H1 (cell line): ENCODE measurements around the gene CTRL. TPM values are rescaled to one million over a fixed set of nuclear protein-coding genes. Genes with fewer than 3 reads are reported as not detected.

Experiments used
- CTCF ChIA-PET: fragments of 300-600 bp; sonication (Branson Sonifier 250); formaldehyde crosslinking; loops from one replicate; lab custom pipeline; 2021; ENCODE audit not compliant: partially characterized antibody; lab: Charles Lee
- POLR2A ChIA-PET: fragments of 300-600 bp; sonication (Branson Sonifier 250); formaldehyde crosslinking; loops from one replicate; lab custom pipeline; 2021; ENCODE audit warnings: inconsistent platforms; ENCODE audit not compliant: partially characterized antibody; lab: Charles Lee
- DNase-seq, 2 experiments: peaks; one replicate each; pipeline versions ENCODE4 v3.0.0 to v3.0.0-alpha.2; 2010 to 2022; ENCODE audit warnings: low spot score in 2 of 2, low read depth in 1 of 2, mixed read lengths in 1 of 2
- FAIRE-seq: peaks from 2 replicates; lab custom pipeline; 2011; peaks lifted over from hg19 to GRCh38; lab: Jason Lieb, UNC
- H2AFZ ChIP-seq: 2 replicates; pipeline ENCODE4 v1.8.1; 2012; ENCODE audit warnings: low read length, inconsistent platforms
- H2AK5ac ChIP-seq: 2 replicates; pipeline ENCODE4 v1.6.1; 2013; ENCODE audit warnings: low read depth, low read length
- H2BK120ac ChIP-seq: replicated peaks from 2 replicates; pipeline ENCODE3; 2013; ENCODE audit warnings: low read depth, low read length, inconsistent platforms
- H2BK12ac ChIP-seq: 2 replicates; pipeline ENCODE4 v1.6.1; 2013; ENCODE audit warnings: low read depth, low read length
- H2BK15ac ChIP-seq: 2 replicates; pipeline ENCODE4 v1.6.1; 2013; ENCODE audit warnings: low read length
- H2BK20ac ChIP-seq: 2 replicates; pipeline ENCODE4 v1.6.1; 2013; ENCODE audit warnings: low read length
- H2BK5ac ChIP-seq: 2 replicates; pipeline ENCODE4 v1.6.1; 2013; ENCODE audit warnings: low read depth, low read length
- H3K14ac ChIP-seq: 2 replicates; pipeline ENCODE4 v1.6.1; 2013; ENCODE audit warnings: inconsistent platforms; ENCODE audit not compliant: insufficient read length
- H3K18ac ChIP-seq: 2 replicates; pipeline ENCODE4 v1.6.1; 2013; ENCODE audit warnings: low read length; ENCODE audit errors: extremely low read depth
- H3K23ac ChIP-seq: 2 replicates; pipeline ENCODE4 v1.6.1; 2013; ENCODE audit warnings: inconsistent platforms; ENCODE audit not compliant: insufficient read length
- H3K23me2 ChIP-seq: 2 replicates; pipeline ENCODE4 v1.6.1; 2013; ENCODE audit warnings: low read depth, low read length
- H3K27ac ChIP-seq: 2 replicates; pipeline ENCODE4 v1.6.1; 2011; ENCODE audit warnings: low read depth, low read length, inconsistent platforms
- H3K27me3 ChIP-seq, 4 experiments: replicated peaks in 1 of 4; 1 replicate in 1 of 4; 2 replicates in 3 of 4; pipeline versions ENCODE4 v1.6.1 to v1.8.1; 2011 to 2013; ENCODE audit warnings: low read length in 3 of 4, mild to moderate bottlenecking in 3 of 4, inconsistent platforms in 2 of 4, mixed read lengths in 2 of 4, moderate library complexity in 1 of 4; ENCODE audit not compliant: control insufficient read depth in 3 of 4, insufficient read depth in 3 of 4; ENCODE audit errors: extremely low read depth in 1 of 4
- H3K36me3 ChIP-seq, 4 experiments: 2 replicates each; pipeline versions ENCODE4 v1.6.1 to v1.8.1; 2011 to 2013; ENCODE audit warnings: mild to moderate bottlenecking in 4 of 4, low read length in 3 of 4, moderate library complexity in 2 of 4, control low read depth in 1 of 4, inconsistent platforms in 1 of 4; ENCODE audit not compliant: insufficient read depth in 4 of 4, control insufficient read depth in 2 of 4
- H3K4ac ChIP-seq: replicated peaks from 2 replicates; pipeline ENCODE3; 2013; ENCODE audit warnings: low read length, low read depth, mixed read lengths, inconsistent platforms; ENCODE audit not compliant: insufficient read length
- H3K4me1 ChIP-seq, 4 experiments: replicated peaks in 1 of 4; 1 replicate in 1 of 4; 2 replicates in 3 of 4; pipeline versions ENCODE4 v1.6.1 to v1.8.1; 2011 to 2013; ENCODE audit warnings: low read length in 3 of 4, inconsistent platforms in 2 of 4, mixed read lengths in 1 of 4; ENCODE audit not compliant: insufficient read depth in 4 of 4, control insufficient read depth in 3 of 4
- H3K4me2 ChIP-seq, 2 experiments: 2 replicates each; pipeline versions ENCODE4 v1.6.1 to v1.8.1; 2011 to 2013; ENCODE audit warnings: low read depth in 2 of 2, low read length in 2 of 2, control low read depth in 1 of 2, inconsistent platforms in 1 of 2, mild to moderate bottlenecking in 1 of 2; ENCODE audit not compliant: insufficient read depth in 1 of 2
- H3K4me3 ChIP-seq, 4 experiments: fragments of 200-600, 300-600 bp in 1 of 4; sonication (generic), shearing (Covaris generic), sonication (Bioruptor Twin) in 1 of 4; 2 replicates each; pipeline versions ENCODE4 v1.5.1 to v1.8.1; 2011 to 2016; ENCODE audit warnings: low read length in 4 of 4, low read depth in 3 of 4, control low read depth in 2 of 4, inconsistent platforms in 2 of 4, mild to moderate bottlenecking in 2 of 4, mixed read lengths in 1 of 4, moderate library complexity in 1 of 4; ENCODE audit not compliant: insufficient read depth in 2 of 4; ENCODE audit errors: extremely low read depth in 1 of 4
- H3K56ac ChIP-seq: replicated peaks from 2 replicates; pipeline ENCODE3; 2013; ENCODE audit warnings: low read depth, mild to moderate bottlenecking, mixed read lengths, low read length, inconsistent platforms; ENCODE audit not compliant: insufficient read length
- H3K79me1 ChIP-seq: 2 replicates; pipeline ENCODE4 v1.6.1; 2013; ENCODE audit warnings: low read depth, low read length, control low read depth
- H3K79me2 ChIP-seq, 2 experiments: 2 replicates each; pipeline versions ENCODE4 v1.6.1 to v1.8.1; 2012 to 2013; ENCODE audit warnings: low read length in 2 of 2, mild to moderate bottlenecking in 2 of 2, inconsistent platforms in 1 of 2; ENCODE audit not compliant: insufficient read depth in 2 of 2, control insufficient read depth in 1 of 2
- H3K9ac ChIP-seq, 4 experiments: replicated peaks in 1 of 4; 1 replicate in 1 of 4; 2 replicates in 3 of 4; pipeline versions ENCODE4 v1.6.1 to v1.8.1; 2011 to 2013; ENCODE audit warnings: low read depth in 3 of 4, low read length in 3 of 4, control low read depth in 2 of 4, mild to moderate bottlenecking in 2 of 4, moderate library complexity in 2 of 4, inconsistent platforms in 1 of 4; ENCODE audit errors: extremely low read depth in 1 of 4
- H3K9me3 ChIP-seq, 2 experiments: 2 replicates each; pipeline versions ENCODE4 v1.6.1 to v1.8.1; 2012 to 2013; ENCODE audit warnings: mild to moderate bottlenecking in 2 of 2, moderate library complexity in 2 of 2, control low read depth in 1 of 2, inconsistent platforms in 1 of 2, low read depth in 1 of 2, low read length in 1 of 2, mixed read lengths in 1 of 2; ENCODE audit not compliant: insufficient read depth in 2 of 2
- H4K20me1 ChIP-seq, 2 experiments: replicated peaks in 1 of 2; 2 replicates each; pipeline versions ENCODE3 to v1.8.1; 2011 to 2013; ENCODE audit warnings: inconsistent platforms in 2 of 2, low read length in 2 of 2, mild to moderate bottlenecking in 1 of 2; ENCODE audit not compliant: insufficient read depth in 2 of 2, control insufficient read depth in 1 of 2
- H4K5ac ChIP-seq: 2 replicates; pipeline ENCODE4 v1.6.1; 2013; ENCODE audit warnings: low read length, low read depth, mixed read lengths, inconsistent platforms; ENCODE audit not compliant: insufficient read length
- H4K8ac ChIP-seq: 2 replicates; pipeline ENCODE4 v1.8.0; 2013; ENCODE audit warnings: mild to moderate bottlenecking, moderate library complexity, low read length, inconsistent platforms; ENCODE audit not compliant: insufficient read depth; ENCODE audit errors: extremely low read depth
- H4K91ac ChIP-seq: replicated peaks from 2 replicates; pipeline ENCODE3; 2013; ENCODE audit warnings: low read length, mixed read lengths, inconsistent platforms; ENCODE audit not compliant: insufficient read length
- CBX5 ChIP-seq: fragments of 300-800, 300-1000 bp; sonication (generic); IDR thresholded peaks from 2 replicates; pipeline ENCODE4 v1.7.1; 2016; ENCODE audit warnings: antibody characterized with exemption, low read length, low read depth
- CREB1 ChIP-seq: IDR thresholded peaks from 2 replicates; pipeline ENCODE4 v1.6.1; 2012; ENCODE audit warnings: inconsistent platforms
- HDAC6 ChIP-seq: IDR thresholded peaks from one replicate; pipeline ENCODE4 v1.7.1; 2012; ENCODE audit warnings: low read depth, mild to moderate bottlenecking, inconsistent platforms, low read length, moderate library complexity
- RAD21 ChIP-seq, 2 experiments: IDR thresholded peaks in 1 of 2; conservative IDR thresholded peaks in 1 of 2; 2 replicates each; pipeline ENCODE4 v1.6.1; 2011; ENCODE audit warnings: low read depth in 2 of 2, low read length in 2 of 2, improper control_type of control experiment in 1 of 2, inconsistent platforms in 1 of 2, mild to moderate bottlenecking in 1 of 2, moderate library complexity in 1 of 2
- RBBP5 ChIP-seq: IDR thresholded peaks from 2 replicates; pipeline ENCODE4 v1.7.1; 2012; ENCODE audit warnings: low read depth, mild to moderate bottlenecking, inconsistent platforms, low read length, moderate library complexity, borderline replicate concordance
- SIN3A ChIP-seq, 2 experiments: IDR thresholded peaks in 1 of 2; conservative IDR thresholded peaks in 1 of 2; 2 replicates each; pipeline ENCODE4 v1.6.1; 2011 to 2012; ENCODE audit warnings: low read length in 2 of 2, improper control_type of control experiment in 1 of 2, low read depth in 1 of 2, mild to moderate bottlenecking in 1 of 2
- SUZ12 ChIP-seq: fragments of 200-600 bp; sonication (generic); IDR thresholded peaks from 2 replicates; pipeline ENCODE4 v1.6.1; 2012; ENCODE audit warnings: mild to moderate bottlenecking, inconsistent platforms, low read length, moderate library complexity, mixed read lengths
- TBP ChIP-seq: IDR thresholded peaks from 2 replicates; pipeline ENCODE4 v1.6.1; 2011; ENCODE audit warnings: low read depth, low read length, improper control_type of control experiment
- whole genome bisulfite sequencing, 2 experiments: shearing (Covaris generic) in 1 of 2; methylation state at CpG; one replicate each; pipeline versions ENCODE4 v1.1.6 to v1.1.7; 2013 to 2015; ENCODE audit warnings: low lambda C conversion rate in 2 of 2, mixed read lengths in 2 of 2, inconsistent platforms in 1 of 2, low coverage in 1 of 2, missing lambda C conversion rate in 1 of 2; ENCODE audit not compliant: insufficient replicate concordance in 2 of 2, insufficient coverage in 1 of 2, insufficient read length in 1 of 2; ENCODE audit errors: extremely low coverage in 1 of 2, missing lambda C conversion rate in 1 of 2; 5-methylcytosine and 5-hydroxymethylcytosine counted together
- polyA plus RNA-seq, 7 experiments: library from polyadenylated mRNA; depleted of rRNA in 3 of 7; stranded (reverse) in 5 of 7; unstranded in 2 of 7; fragments of >200 nt in 5 of 7; fragments of 200-250 nt in 2 of 7; gene quantifications; 1 replicate in 5 of 7; 2 replicates in 1 of 7; 4 replicates in 1 of 7; pipeline versions ENCODE4 v1.2.1 to v1.2.3, GENCODE V29; 2011 to 2013; ENCODE audit warnings: missing spikeins in 2 of 7, mixed read lengths in 2 of 7
- total RNA-seq: library from RNA; stranded (reverse); fragmentation: NEBNext Ultra II Directional; extraction: Animal tissue kit (Norgen Biotek cat#: 25700); gene quantifications from 2 replicates; pipeline ENCODE4 v1.2.1, GENCODE V29; 2021
- TF ChIP-seq, protein P1 (sequence below), 3 experiments: IDR thresholded peaks; 1 replicate in 2 of 3; 2 replicates in 1 of 3; pipeline versions ENCODE4 v1.5.1 to v1.6.1; 2011; ENCODE audit warnings: low read length in 3 of 3, mild to moderate bottlenecking in 3 of 3, inconsistent platforms in 2 of 3, low read depth in 1 of 3, moderate library complexity in 1 of 3; ENCODE audit not compliant: insufficient read depth in 1 of 3; ENCODE audit errors: control extremely low read depth in 1 of 3

Gene CTRL
- total and polyA plus RNA-seq, 2 of the 8 experiments (the other 6 are each of a cell fraction or from before 2014, with no cell fraction given) = 1.7 to 4.2 TPM

DNA sequence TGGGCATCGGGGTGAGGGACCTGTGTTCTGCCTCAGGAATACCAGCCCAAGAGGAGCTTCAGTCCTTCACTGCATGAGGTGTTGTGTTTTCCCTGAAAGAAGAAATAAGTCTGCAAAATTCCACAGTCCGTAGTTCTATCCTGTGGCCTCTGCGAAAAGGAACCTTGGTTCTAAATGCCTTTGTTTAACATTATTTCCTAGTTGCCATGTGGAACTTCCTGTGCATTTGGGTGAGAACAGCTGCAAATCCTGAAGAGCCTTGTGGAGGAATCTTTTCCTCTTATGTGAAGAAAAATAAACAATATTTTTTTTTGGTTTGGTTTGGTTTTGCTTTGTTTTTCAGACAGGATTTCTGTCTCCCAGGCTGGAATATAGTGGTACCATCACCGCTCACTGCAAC, 28.8 kb downstream of the CTRL start:
- Histone ChIP-seq H2AFZ (no peak overlapping the region), H4K5ac (no peak overlapping the region), H3K27me3 (no peaks in the 10 kb centered on the region), H3K27ac (no peak overlapping the region), H2AK5ac (no peak overlapping the region), H3K9me3 (no peaks in the 10 kb centered on the region), H2BK12ac (no peak overlapping the region), H3K18ac (no peak overlapping the region), H3K4ac (no peak overlapping the region), H3K4me3 (no peak overlapping the region), H2BK5ac (no peak overlapping the region), H3K79me2 (peaks cover 0 to 11% of the 10 kb centered on the region in 2 experiments; a peak in 2 of 4 replicates), H3K23ac (no peak overlapping the region), H2BK20ac (no peak overlapping the region), H3K4me2 (no peak overlapping the region), H4K91ac (no peak overlapping the region), H3K56ac (no peak overlapping the region), H4K8ac (no peak overlapping the region), H4K20me1 (peaks cover 5% of the 10 kb centered on the region in 2 experiments), H3K9ac (no peak overlapping the region), H2BK15ac (no peak overlapping the region), H2BK120ac (no peak overlapping the region), H3K36me3 (no peaks in the 10 kb centered on the region; a peak in 1 of 8 replicates), H3K14ac (no peak overlapping the region), H3K4me1 (no peaks in the 10 kb centered on the region), H3K79me1 (peaks cover 7% of the 10 kb centered on the region; the same call in 1 of the 2 replicates), H3K23me2 (no peaks in the 10 kb centered on the region)
- ChIA-PET CTCF (interaction anchor here (1.2 to 1.5 kb wide), 2 partner anchors 20 to 23 kb away, joined by 3 to 4 read pairs; no protein-coding TSS in a partner anchor), POLR2A (interaction anchor here (1.1 to 1.3 kb wide), 3 partner anchors 10 to 18 kb away, joined by 3 to 4 read pairs (median 4); partner anchors contain the start of genes NRN1L and PSKH1)
- FAIRE-seq (no peak), DNase-seq (no peak)
- WGBS, 2 experiments = 83% methylated on average over 4 of the region's 4 CpGs; no CpG with 5 or more reads in 1 of the 2 experiments
- TF ChIP-seq, protein P1, sequence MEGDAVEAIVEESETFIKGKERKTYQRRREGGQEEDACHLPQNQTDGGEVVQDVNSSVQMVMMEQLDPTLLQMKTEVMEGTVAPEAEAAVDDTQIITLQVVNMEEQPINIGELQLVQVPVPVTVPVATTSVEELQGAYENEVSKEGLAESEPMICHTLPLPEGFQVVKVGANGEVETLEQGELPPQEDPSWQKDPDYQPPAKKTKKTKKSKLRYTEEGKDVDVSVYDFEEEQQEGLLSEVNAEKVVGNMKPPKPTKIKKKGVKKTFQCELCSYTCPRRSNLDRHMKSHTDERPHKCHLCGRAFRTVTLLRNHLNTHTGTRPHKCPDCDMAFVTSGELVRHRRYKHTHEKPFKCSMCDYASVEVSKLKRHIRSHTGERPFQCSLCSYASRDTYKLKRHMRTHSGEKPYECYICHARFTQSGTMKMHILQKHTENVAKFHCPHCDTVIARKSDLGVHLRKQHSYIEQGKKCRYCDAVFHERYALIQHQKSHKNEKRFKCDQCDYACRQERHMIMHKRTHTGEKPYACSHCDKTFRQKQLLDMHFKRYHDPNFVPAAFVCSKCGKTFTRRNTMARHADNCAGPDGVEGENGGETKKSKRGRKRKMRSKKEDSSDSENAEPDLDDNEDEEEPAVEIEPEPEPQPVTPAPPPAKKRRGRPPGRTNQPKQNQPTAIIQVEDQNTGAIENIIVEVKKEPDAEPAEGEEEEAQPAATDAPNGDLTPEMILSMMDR (IDR thresholded peaks at IDR 0.05; ENCODE audit: control extremely low read depth in 1 of 3, insufficient read depth in 1 of 3, low read depth in 1 of 3, low read length in 3 of 3) = no peak
- TF ChIP-seq TBP = no peak
- no peak for TF ChIP-seq RBBP5
- TF ChIP-seq CBX5 = no peak
- no peak for TF ChIP-seq HDAC6
- no peak for TF ChIP-seq SUZ12
- no peak for TF ChIP-seq RAD21 (IDR thresholded peaks at IDR 0.05 in 1 of 2, conservative IDR thresholded peaks at IDR 0.05 in 1 of 2; ENCODE audit: low read depth in 2 of 2, low read length in 2 of 2)
- no peak for TF ChIP-seq CREB1
- TF ChIP-seq SIN3A (conservative IDR thresholded peaks at IDR 0.05 in 1 of 2, IDR thresholded peaks at IDR 0.05 in 1 of 2; ENCODE audit: low read depth in 1 of 2, low read length in 2 of 2) = no peak
